ENCODE data around the gene MRM1. TPM values are rescaled to one million over a fixed set of nuclear protein-coding genes. Genes with fewer than 3 reads are reported as not detected.

The MRM1 gene
- total and polyA plus RNA-seq, 9 of the 15 experiments (the other 6 are each of a cell fraction or from before 2014, with no cell fraction given), result 0.61 to 28.4 (median 21.5) TPM

- no peak for TF ChIP-seq ZNF445 (CRISPR knock-in tag; IDR thresholded peaks at IDR 0.05; ENCODE audit: low read depth)
- TF ChIP-seq MNT (conservative IDR thresholded peaks at IDR 0.05), result no peak
- TF ChIP-seq DLX4 (CRISPR knock-in tag; IDR thresholded peaks at IDR 0.05), result no peak
- no peak for TF ChIP-seq MITF (IDR thresholded peaks at IDR 0.05)
- no peak for TF ChIP-seq GMEB1 (CRISPR knock-in tag; IDR thresholded peaks at IDR 0.05)
- no peak for TF ChIP-seq ZNF232 (CRISPR knock-in tag; IDR thresholded peaks at IDR 0.05)
- TF ChIP-seq E2F1 (CRISPR knock-in tag; IDR thresholded peaks at IDR 0.05), result no peak
- no peak for TF ChIP-seq ZFPM2 (CRISPR knock-in tag; IDR thresholded peaks at IDR 0.05)
Observed at GRCh38 chr17:36576793-36577192, 24.6 kb upstream of the MRM1 start (continued).
